GM18519 (cell line): ENCODE data around the gene BMF.

Experiments
- ATAC-seq: cut with Tn5 transposase; IDR thresholded peaks from one replicate; pipeline ENCODE4 v1.9.1; 2021; ENCODE audit warnings: mild to moderate bottlenecking, moderate library complexity; ENCODE audit not compliant: unreplicated experiment, low FRiP score

The BMF gene

GRCh38 chr15:40104296-40104864 lies 4.3 kb downstream of the BMF start:
- ATAC-seq, result no peak

- no peak for ATAC-seq
These were observed 4.8 kb downstream of the BMF start for GRCh38 chr15:40103864-40104271.

- no peak for ATAC-seq
These were observed 5.5 kb downstream of the BMF start for GRCh38 chr15:40102897-40103858.

GRCh38 chr15:40100947-40101905 lies 7.5 kb downstream of the BMF start:
- ATAC-seq, result no peak

- no peak for ATAC-seq
These were observed 8.3 kb downstream of the BMF start for GRCh38 chr15:40100123-40100946.

GRCh38 chr15:40098489-40099261 lies 10.0 kb downstream of the BMF start:
- peak; percentile 60 for ATAC-seq

GRCh38 chr15:40097968-40098476 lies 10.7 kb downstream of the BMF start:
- no peak for ATAC-seq

- no peak for ATAC-seq
These were observed 11.3 kb downstream of the BMF start for GRCh38 chr15:40097096-40097967.

GRCh38 chr15:40096094-40096891 lies 12.4 kb downstream of the BMF start:
- ATAC-seq, result peak; percentile 31

- ATAC-seq, result no peak
These were observed 13.1 kb downstream of the BMF start for GRCh38 chr15:40095371-40096093.

- ATAC-seq, result no peak
These were observed 14.5 kb downstream of the BMF start for GRCh38 chr15:40094156-40094555.

- ATAC-seq, result no peak
These were observed 15.5 kb downstream of the BMF start for GRCh38 chr15:40092979-40093869.

- ATAC-seq, result no peak
These were observed 16.3 kb downstream of the BMF start for GRCh38 chr15:40092256-40092978.

- ATAC-seq, result no peak
These were observed 16.8 kb downstream of the BMF start for GRCh38 chr15:40091861-40092255.
